HepG2 (cell line): ENCODE measurements around the gene C10orf143. TPM values are rescaled to one million over a fixed set of nuclear protein-coding genes. Genes with fewer than 3 reads are reported as not detected.
"Not testable (repeated sequence)": the region's sequence is repeated elsewhere in the genome, so short reads cannot be mapped to it uniquely, and the experiment has no call there.

Source experiments
- ATAC-seq: fragments of 200-7000 bp; cut with Tn5 transposase; 3 replicates; pipeline ENCODE4 v1.9.1; 2020; ENCODE audit warnings: mild to moderate bottlenecking, moderate library complexity
- BruUV-seq: library from RNA; stranded (reverse); fragments of 400-500 nt; replicated peaks from 2 replicates; lab custom pipeline; 2021; lab: Mats Ljungman, UMichigan
- CTCF ChIA-PET: fragments of 300-600 bp; formaldehyde crosslinking; extraction: SDS; loops from one replicate; lab custom pipeline; 2021; ENCODE audit warnings: low total read pairs, inconsistent platforms, low intra/inter-chr PET ratio; lab: Yijun Ruan, JAX
- POLR2A ChIA-PET: fragments of 350-600 bp; sonication (Branson Sonifier 250); formaldehyde crosslinking; loops from one replicate; lab custom pipeline; 2020; ENCODE audit warnings: antibody characterized with exemption, inconsistent platforms; lab: Yijun Ruan, JAX
- DNase-seq: peaks from one replicate; pipeline ENCODE4 v3.0.0-alpha.2; 2015; ENCODE audit warnings: low spot score
- FAIRE-seq: peaks from 3 replicates; lab custom pipeline; 2011; peaks lifted over from hg19 to GRCh38; lab: Jason Lieb, UNC
- H2AFZ ChIP-seq: one replicate; pipeline ENCODE4 v1.6.1; 2011; ENCODE audit warnings: low read length, inconsistent platforms
- H3K27ac ChIP-seq: fragments of 300-600 bp; 3 replicates; pipeline ENCODE4 v1.8.0; 2011; ENCODE audit warnings: mixed run types, mild to moderate bottlenecking, mixed read lengths, low read length, inconsistent platforms; ENCODE audit not compliant: insufficient read depth; ENCODE audit errors: extremely low read length
- H3K27me3 ChIP-seq, 2 experiments: fragments of 200-600 bp in 1 of 2; 2 replicates in 1 of 2; 3 replicates in 1 of 2; pipeline versions ENCODE4 v1.6.0 to v1.8.0; 2011; ENCODE audit warnings: low read length in 2 of 2, mild to moderate bottlenecking in 2 of 2, moderate library complexity in 2 of 2, inconsistent platforms in 1 of 2; ENCODE audit not compliant: insufficient read depth in 2 of 2, control insufficient read depth in 1 of 2
- H3K36me3 ChIP-seq, 2 experiments: fragments of 200-600 bp in 1 of 2; replicated peaks in 1 of 2; 2 replicates in 1 of 2; 3 replicates in 1 of 2; pipeline versions ENCODE4 v1.5.1 to v1.8.0; 2011; ENCODE audit warnings: low read length in 2 of 2, inconsistent platforms in 1 of 2; ENCODE audit not compliant: insufficient read depth in 2 of 2, control insufficient read depth in 1 of 2
- H3K4me1 ChIP-seq: 2 replicates; pipeline ENCODE4 v1.5.1; 2012; ENCODE audit warnings: low read length, inconsistent platforms; ENCODE audit not compliant: insufficient read depth
- H3K4me2 ChIP-seq: 2 replicates; pipeline ENCODE4 v1.6.0; 2011; ENCODE audit warnings: low read depth, low read length, inconsistent platforms
- H3K4me3 ChIP-seq, 3 experiments: fragments of 200-600 bp in 1 of 3; sonication (generic), shearing (Covaris generic) in 1 of 3; replicated peaks in 1 of 3; 2 replicates each; pipeline ENCODE4 v1.5.1; 2011 to 2016; ENCODE audit warnings: low read length in 3 of 3, inconsistent platforms in 2 of 3, low read depth in 2 of 3, mild to moderate bottlenecking in 2 of 3, control low read depth in 1 of 3, mixed read lengths in 1 of 3; ENCODE audit not compliant: insufficient read depth in 1 of 3
- H3K79me2 ChIP-seq: one replicate; pipeline ENCODE4 v1.6.1; 2011; ENCODE audit warnings: low read length, inconsistent platforms; ENCODE audit not compliant: insufficient read depth
- H3K9ac ChIP-seq: 2 replicates; pipeline ENCODE4 v1.6.0; 2011; ENCODE audit warnings: mild to moderate bottlenecking, low read depth, low read length, inconsistent platforms; ENCODE audit not compliant: insufficient read depth
- H3K9me3 ChIP-seq: 2 replicates; pipeline ENCODE4 v1.5.1; 2012; ENCODE audit warnings: mild to moderate bottlenecking, low read length
- H4K20me1 ChIP-seq: 2 replicates; pipeline ENCODE4 v1.6.0; 2011; ENCODE audit warnings: inconsistent platforms, mild to moderate bottlenecking, low read length, moderate library complexity; ENCODE audit not compliant: insufficient read depth
- CEBPZ ChIP-seq: IDR thresholded peaks from 2 replicates; pipeline ENCODE4 v1.6.1; 2012; ENCODE audit warnings: low read length, improper control_type of control experiment
- WGBS: methylation state at CpG from one replicate; pipeline ENCODE4 v1.1.6; 2017; ENCODE audit warnings: low lambda C conversion rate; 5-methylcytosine and 5-hydroxymethylcytosine counted together
- in situ Hi-C: cut with HindIII; loops from 2 replicates; pipeline ENCODE4 v1.10.0; 2017; ENCODE audit warnings: low pct_unique_long_range_greater_than_20kb; ENCODE audit not compliant: extremely low pct_ligation_motif_present
- intact Hi-C: fragments of 100-400 bp; cut with micrococcal nuclease; formaldehyde crosslinking; loops from one replicate; pipeline ENCODE4 v1.10.0; 2022; ENCODE audit not compliant: unreplicated experiment
- polyA plus RNA-seq, 8 experiments: library from polyadenylated mRNA; depleted of rRNA in 3 of 8; stranded (reverse) in 7 of 8; unstranded in 1 of 8; fragments of >200 nt; fragmentation: Illumina TruSeq in 4 of 8; extraction: Trizol in 4 of 8; gene quantifications; 2 replicates each; pipeline versions ENCODE4 v1.2.1 to v1.2.3, GENCODE V29; 2011 to 2016; ENCODE audit warnings: low read depth in 4 of 8, missing spikeins in 1 of 8, mixed read lengths in 1 of 8; ENCODE audit not compliant: insufficient read depth in 1 of 8
- total RNA-seq, 5 experiments: library from RNA; depleted of rRNA; stranded (reverse); fragments of >200 nt; fragmentation: Illumina TruSeq; extraction: Trizol; gene quantifications; 2 replicates each; pipeline ENCODE4 v1.2.3, GENCODE V29; 2016; ENCODE audit warnings: low read depth in 1 of 5

Gene C10orf143
- total and polyA plus RNA-seq, 2 of the 13 experiments (the other 11 are each of a cell fraction or from before 2014, with no cell fraction given): 0.21 to 0.91 TPM

- no peak for TF ChIP-seq CEBPZ
- TF ChIP-seq, all 625 proteins: peak for 0
Measured at GRCh38 chr10:130121486-130122079, 11.0 kb upstream of the C10orf143 start (continued).

DNA sequence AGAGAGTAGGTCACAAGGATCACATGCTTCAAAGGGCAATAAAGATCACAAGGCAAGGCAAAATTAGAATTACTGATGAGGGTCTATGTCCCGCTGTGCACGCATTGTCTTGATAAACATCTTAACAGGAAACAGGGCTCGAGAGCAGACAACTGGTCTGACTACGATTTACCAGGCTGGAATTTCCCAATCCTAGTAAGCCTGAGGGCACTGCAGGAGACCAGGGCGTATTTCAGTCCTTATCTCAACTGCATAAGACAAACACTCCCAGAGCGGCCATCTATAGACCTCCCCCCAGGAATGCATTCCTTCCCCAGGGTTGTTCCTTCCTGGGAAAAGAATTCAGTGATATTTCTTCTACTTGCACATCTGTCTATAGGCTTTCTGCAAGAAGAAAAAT is 6.9 kb upstream of the C10orf143 start:
- WGBS: 33% methylated on average over 4 of the region's 6 CpGs
- intact Hi-C loops: loop anchor here (10.0 kb wide), 1 partner anchor 653 kb away; the partner anchor contains the start of gene MGMT
- H3K79me2 ChIP-seq, H3K9me3 ChIP-seq, BruUV-seq, H3K27ac ChIP-seq, H3K4me1 ChIP-seq, ATAC-seq, CTCF ChIA-PET, H3K27me3 ChIP-seq, H3K9ac ChIP-seq, H2AFZ ChIP-seq, in situ Hi-C loops, POLR2A ChIA-PET, H3K36me3 ChIP-seq, DNase-seq, FAIRE-seq, H4K20me1 ChIP-seq, H3K4me2 ChIP-seq, H3K4me3 ChIP-seq: not testable (repeated sequence)

DNA sequence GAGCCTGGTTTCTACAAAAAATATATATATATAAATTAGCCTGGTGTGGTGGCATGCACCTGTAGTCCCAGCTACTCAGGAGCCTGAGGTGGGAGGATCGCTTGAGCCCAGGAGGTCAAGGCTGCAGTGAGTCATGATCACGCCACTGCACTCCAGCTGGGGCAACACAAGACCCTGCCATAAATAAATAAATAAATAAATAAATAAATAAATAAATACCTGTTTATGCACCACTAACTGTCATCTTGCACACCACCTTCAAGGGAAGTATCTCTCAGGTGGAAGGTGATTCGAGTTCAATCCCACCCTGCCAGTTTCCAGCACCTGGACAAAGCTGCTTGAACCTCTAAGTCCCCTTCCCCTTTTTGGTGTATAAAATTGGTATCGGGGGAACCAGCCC is 6.3 kb upstream of the C10orf143 start:
- POLR2A ChIA-PET, H3K9ac ChIP-seq, H2AFZ ChIP-seq, H3K4me1 ChIP-seq, H3K9me3 ChIP-seq, in situ Hi-C loops, DNase-seq, H4K20me1 ChIP-seq, CTCF ChIA-PET, FAIRE-seq, H3K79me2 ChIP-seq, H3K4me3 ChIP-seq, H3K27ac ChIP-seq, H3K27me3 ChIP-seq, ATAC-seq, H3K4me2 ChIP-seq, H3K36me3 ChIP-seq, BruUV-seq: not testable (repeated sequence)
- intact Hi-C loops: loop anchor here (10.0 kb wide), 1 partner anchor 652 kb away; the partner anchor contains the start of gene MGMT
- WGBS: 82% methylated on average over 4 of the region's 4 CpGs
